ENCODE results near the gene ABCG1.

ABCG1 gene

GRCh38 chr21:42282715-42283114, 63.8 kb downstream of the ABCG1 start:
- DNase-seq (ENCODE audit: low spot score): no peak
- POLR2A ChIA-PET (ENCODE audit: low non-redundant PET): no interaction called here
- no peak overlapping the region for H3K27ac ChIP-seq
- CTCF ChIA-PET: no interaction called here
- no peak for TF ChIP-seq CTCF (conservative IDR thresholded peaks at IDR 0.05; ENCODE audit: low read depth)

GRCh38 chr21:42285569-42286245, 66.8 kb downstream of the ABCG1 start:
- no peak for TF ChIP-seq CTCF (conservative IDR thresholded peaks at IDR 0.05; ENCODE audit: low read depth)
- no peak overlapping the region for H3K27ac ChIP-seq
- POLR2A ChIA-PET (ENCODE audit: low non-redundant PET): no interaction called here
- CTCF ChIA-PET: interaction anchor here (1.2 kb wide), 1 partner anchor 51 kb away, joined by 3 read pairs; no protein-coding TSS in a partner anchor
- no peak for DNase-seq (ENCODE audit: low spot score)

- CTCF ChIA-PET: no interaction called here
Observed at GRCh38 chr21:42286416-42286815, 67.5 kb downstream of the ABCG1 start.

GRCh38 chr21:42287193-42288083, 68.5 kb downstream of the ABCG1 start:
- ChIA-PET CTCF (no interaction called here), POLR2A (ENCODE audit: low non-redundant PET) (no interaction called here)
- H3K27ac ChIP-seq: no peak overlapping the region; the same call in 1 of the 2 replicates
- no peak for DNase-seq (ENCODE audit: low spot score)
- TF ChIP-seq CTCF (conservative IDR thresholded peaks at IDR 0.05; ENCODE audit: low read depth): no peak

More at GRCh38 chr21:42286416-42286815, 67.5 kb downstream of the ABCG1 start:
- no peak for DNase-seq (ENCODE audit: low spot score)
- POLR2A ChIA-PET (ENCODE audit: low non-redundant PET): no interaction called here
- TF ChIP-seq CTCF (conservative IDR thresholded peaks at IDR 0.05; ENCODE audit: low read depth): no peak
- H3K27ac ChIP-seq: no peak overlapping the region

GRCh38 chr21:42288962-42289361, 70.0 kb downstream of the ABCG1 start:
- no peak for TF ChIP-seq CTCF (conservative IDR thresholded peaks at IDR 0.05; ENCODE audit: low read depth)
- no peak overlapping the region for H3K27ac ChIP-seq
- ChIA-PET POLR2A (ENCODE audit: low non-redundant PET) (no interaction called here), CTCF (no interaction called here)
- no peak for DNase-seq (ENCODE audit: low spot score)

GRCh38 chr21:42289926-42290325, 71.0 kb downstream of the ABCG1 start:
- CTCF ChIA-PET: no interaction called here
- POLR2A ChIA-PET (ENCODE audit: low non-redundant PET): no interaction called here
- DNase-seq (ENCODE audit: low spot score): no peak

More at GRCh38 chr21:42289926-42290325, 71.0 kb downstream of the ABCG1 start:
- H3K27ac ChIP-seq: no peak overlapping the region
- TF ChIP-seq CTCF (conservative IDR thresholded peaks at IDR 0.05; ENCODE audit: low read depth): no peak

All from RWPE1 (cell line).